Mucosa of descending colon (tissue), 3 donors: Measurements from ENCODE around the gene SLC7A5. TPM values are rescaled to one million over a fixed set of nuclear protein-coding genes. Genes with fewer than 3 reads are reported as not detected.
"Not testable (repeated sequence)": the region's sequence is repeated elsewhere in the genome, so short reads cannot be mapped to it uniquely, and the experiment has no call there.

Experiments
- ATAC-seq: fragments of 200-7000 bp; cut with Tn5 transposase; one replicate; pipeline ENCODE4 v1.9.1; 2020; ENCODE audit warnings: mild to moderate bottlenecking, moderate library complexity
- DNase-seq, 3 donors: peaks; one replicate each; pipeline ENCODE4 v3.0.0-alpha.2; 2020
- H3K36me3 ChIP-seq: fragments of 200-600 bp; one replicate; pipeline ENCODE4 v1.8.0; 2021; ENCODE audit warnings: low read depth, mild to moderate bottlenecking
- H3K4me1 ChIP-seq: fragments of 200-600 bp; one replicate; pipeline ENCODE4 v1.8.0; 2021; ENCODE audit warnings: low read depth, mild to moderate bottlenecking
- H3K4me3 ChIP-seq: fragments of 200-600 bp; one replicate; pipeline ENCODE4 v1.8.0; 2021; ENCODE audit warnings: mild to moderate bottlenecking
- H3K9me3 ChIP-seq: fragments of 200-600 bp; one replicate; pipeline ENCODE4 v1.8.0; 2021; ENCODE audit warnings: mild to moderate bottlenecking
- intact Hi-C, 2 donors: fragments of 100-400 bp; cut with DNase I in 1 of 2; cut with micrococcal nuclease in 1 of 2; formaldehyde crosslinking; loops; one replicate each; pipeline versions ENCODE4 v1.11.0 to v1.11.1; 2022; cut with DNase I, micrococcal nuclease
- total RNA-seq, 3 donors: library from RNA; stranded (reverse); fragmentation: NEBNext Ultra II Directional in 2 of 3; extraction: Animal tissue kit (Norgen Biotek cat#: 25700) in 2 of 3; gene quantifications; one replicate each; pipeline versions ENCODE4 v1.2.1 to v1.2.4, GENCODE V29; 2021 to 2023
- TF ChIP-seq, protein P1 (sequence below): fragments of 200-600 bp; IDR thresholded peaks from one replicate; pipeline ENCODE4 v1.8.0; 2022; ENCODE audit warnings: antibody characterized with exemption, mild to moderate bottlenecking
- donor health status: DM: no; HTN: no; CAD: no; lungs with moderate emphysema.
- donor health status: DM: no; HTN: no; CAD: no.
- donor health status: DM: no; HTN: yes; CAD: no.

Gene SLC7A5
- total RNA-seq, 3 donors from 2014 or later = 1.9 to 13.7 (median 8.1) TPM

DNA sequence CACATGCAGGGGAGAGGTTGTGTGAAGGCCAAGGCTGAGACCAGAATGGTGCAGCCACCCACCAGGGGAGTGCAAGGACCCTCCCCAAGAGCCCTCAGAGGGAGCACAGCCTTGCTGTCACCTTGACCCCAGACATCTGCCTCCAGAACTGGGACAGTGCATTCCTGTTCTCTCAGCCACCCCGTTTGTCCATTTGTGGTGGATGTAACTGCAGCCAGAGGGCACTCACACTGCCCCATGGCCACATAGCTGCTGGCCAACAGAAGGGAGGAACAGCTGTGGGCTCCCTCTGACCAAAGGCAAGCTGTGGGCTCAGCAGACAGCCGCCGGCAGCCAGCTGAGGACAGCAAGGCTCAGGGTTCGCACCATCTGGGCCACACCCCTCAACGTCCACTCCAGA, 53.7 kb downstream of the SLC7A5 start:
- H3K4me3 ChIP-seq = no peak overlapping the region
- H3K36me3 ChIP-seq = no peaks in the 10 kb centered on the region
- peaks cover 18% of the 10 kb centered on the region for H3K9me3 ChIP-seq
- no peak for ATAC-seq
- intact Hi-C loops = no loop called here
- TF ChIP-seq, protein P1, sequence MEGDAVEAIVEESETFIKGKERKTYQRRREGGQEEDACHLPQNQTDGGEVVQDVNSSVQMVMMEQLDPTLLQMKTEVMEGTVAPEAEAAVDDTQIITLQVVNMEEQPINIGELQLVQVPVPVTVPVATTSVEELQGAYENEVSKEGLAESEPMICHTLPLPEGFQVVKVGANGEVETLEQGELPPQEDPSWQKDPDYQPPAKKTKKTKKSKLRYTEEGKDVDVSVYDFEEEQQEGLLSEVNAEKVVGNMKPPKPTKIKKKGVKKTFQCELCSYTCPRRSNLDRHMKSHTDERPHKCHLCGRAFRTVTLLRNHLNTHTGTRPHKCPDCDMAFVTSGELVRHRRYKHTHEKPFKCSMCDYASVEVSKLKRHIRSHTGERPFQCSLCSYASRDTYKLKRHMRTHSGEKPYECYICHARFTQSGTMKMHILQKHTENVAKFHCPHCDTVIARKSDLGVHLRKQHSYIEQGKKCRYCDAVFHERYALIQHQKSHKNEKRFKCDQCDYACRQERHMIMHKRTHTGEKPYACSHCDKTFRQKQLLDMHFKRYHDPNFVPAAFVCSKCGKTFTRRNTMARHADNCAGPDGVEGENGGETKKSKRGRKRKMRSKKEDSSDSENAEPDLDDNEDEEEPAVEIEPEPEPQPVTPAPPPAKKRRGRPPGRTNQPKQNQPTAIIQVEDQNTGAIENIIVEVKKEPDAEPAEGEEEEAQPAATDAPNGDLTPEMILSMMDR = no peak
- no peak for DNase-seq
- H3K4me1 ChIP-seq = no peaks in the 10 kb centered on the region

DNA sequence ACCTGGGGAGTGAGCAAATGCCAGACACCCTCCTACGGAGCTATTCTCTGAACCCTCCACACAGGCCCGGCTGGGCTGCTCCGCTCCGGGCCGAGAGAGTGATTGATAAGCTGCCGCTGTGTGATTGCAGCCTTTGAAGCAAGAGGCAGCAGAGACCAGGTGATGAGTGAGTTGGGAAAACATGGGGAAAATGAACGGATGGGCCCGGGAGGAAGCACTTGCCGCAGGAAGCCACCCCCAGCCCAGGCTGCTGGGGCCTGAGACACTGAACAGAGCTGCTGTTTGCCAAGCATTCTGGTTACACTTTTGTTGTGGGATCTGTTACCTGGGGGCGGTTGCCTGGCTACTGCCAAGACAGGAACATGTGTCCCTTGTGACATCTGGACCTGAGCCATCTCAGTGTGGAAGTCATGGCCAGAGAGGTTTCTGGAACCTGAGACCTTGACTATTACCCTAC, 57.1 kb downstream of the SLC7A5 start:
- intact Hi-C loops = no loop called here
- Histone ChIP-seq H3K36me3 (no peaks in the 10 kb centered on the region), H3K4me1 (peaks cover 2% of the 10 kb centered on the region), H3K4me3 (no peak overlapping the region), H3K9me3 (peaks cover 9% of the 10 kb centered on the region)
- DNase-seq (no peak), ATAC-seq (no peak)
- TF ChIP-seq, protein P1 = no peak

DNA sequence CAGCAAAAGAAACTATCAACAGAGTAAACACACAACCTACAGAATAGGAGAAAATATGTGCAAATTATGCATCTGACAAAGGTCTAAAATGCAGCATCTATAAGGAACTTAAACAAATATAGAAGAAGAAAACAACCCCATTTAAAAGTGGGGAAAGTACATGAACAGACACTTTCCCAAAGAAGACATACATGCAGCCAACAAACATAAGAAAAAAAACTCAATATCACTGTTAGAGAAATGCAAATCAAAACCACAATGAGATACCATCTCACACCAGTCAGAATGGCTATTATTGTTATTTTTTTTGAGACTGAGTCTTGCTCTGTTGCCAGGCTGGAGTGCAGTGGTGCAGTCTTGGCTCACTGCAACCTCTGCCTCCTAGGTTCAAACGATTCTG, 57.9 kb downstream of the SLC7A5 start:
- peaks cover 10% of the 10 kb centered on the region for H3K4me1 ChIP-seq
- DNase-seq, H3K9me3 ChIP-seq, intact Hi-C loops, ATAC-seq, H3K4me3 ChIP-seq, H3K36me3 ChIP-seq: not testable (repeated sequence)

DNA sequence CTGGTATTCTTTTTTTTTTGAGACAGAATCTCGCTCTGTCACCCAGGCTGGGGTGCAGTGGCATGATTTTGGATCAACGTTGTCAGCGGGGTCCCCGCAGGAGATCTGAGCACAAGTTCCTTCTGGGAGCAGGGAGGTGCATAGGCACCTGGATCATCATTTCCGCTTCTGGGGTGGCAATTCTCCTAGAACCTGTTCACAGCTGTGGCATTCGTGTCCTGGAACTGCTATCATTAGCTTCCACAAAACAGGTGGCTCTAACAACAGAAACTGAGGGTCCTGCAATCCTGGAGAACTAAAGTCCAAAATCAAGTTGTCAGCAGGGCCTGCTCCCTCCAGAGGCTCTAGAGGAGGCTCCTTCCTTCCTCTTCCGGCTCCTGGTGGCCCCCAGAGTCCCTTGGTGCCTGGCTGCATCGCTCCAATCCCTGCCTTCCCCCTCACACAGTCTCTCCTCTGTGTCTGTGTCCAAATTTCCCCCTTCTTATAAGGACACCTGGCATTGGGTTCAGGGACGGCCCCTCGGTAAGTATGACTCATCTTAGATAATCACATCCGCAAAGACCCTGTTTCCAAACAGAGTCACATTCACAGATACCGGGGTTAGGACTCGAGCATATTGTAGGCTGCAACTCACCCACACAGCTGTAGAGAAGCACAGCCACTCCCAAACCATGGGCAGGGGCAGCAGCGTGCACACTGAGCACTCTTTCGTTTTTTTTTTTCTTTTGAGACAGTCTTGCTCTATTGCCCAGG, 60.0 kb downstream of the SLC7A5 start:
- H3K4me3 ChIP-seq = no peak overlapping the region
- H3K36me3 ChIP-seq = no peaks in the 10 kb centered on the region
- ATAC-seq (no peak), DNase-seq (no peak)
- TF ChIP-seq, protein P1 = no peak
- H3K9me3 ChIP-seq = no peaks in the 10 kb centered on the region
- intact Hi-C loops = no loop called here
- peaks cover 15% of the 10 kb centered on the region for H3K4me1 ChIP-seq

DNA sequence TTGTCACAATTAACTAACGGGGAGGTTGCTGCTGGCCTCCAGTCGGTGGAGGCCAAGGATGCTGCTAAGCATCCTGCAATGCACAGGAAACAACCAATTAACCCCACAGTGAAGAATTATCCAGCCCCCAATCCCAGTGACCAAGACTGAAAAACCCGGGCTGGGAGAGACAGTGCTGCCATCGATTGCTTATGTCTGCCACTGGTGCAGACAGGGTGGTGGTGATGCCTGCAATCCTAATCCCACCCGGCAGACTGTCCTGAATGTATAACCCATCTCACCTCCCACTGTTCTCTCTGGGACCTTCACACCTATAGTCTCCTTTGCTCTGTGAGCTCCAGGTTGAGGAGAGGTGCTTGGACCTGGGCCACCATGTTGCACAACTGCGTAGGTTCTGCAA, 61.2 kb downstream of the SLC7A5 start:
- Histone ChIP-seq H3K4me3 (no peak overlapping the region), H3K4me1 (peaks cover 15% of the 10 kb centered on the region), H3K36me3 (no peaks in the 10 kb centered on the region), H3K9me3 (no peaks in the 10 kb centered on the region)
- TF ChIP-seq, protein P1 = no peak
- DNase-seq (no peak), ATAC-seq (no peak)
- intact Hi-C loops = no loop called here

DNA sequence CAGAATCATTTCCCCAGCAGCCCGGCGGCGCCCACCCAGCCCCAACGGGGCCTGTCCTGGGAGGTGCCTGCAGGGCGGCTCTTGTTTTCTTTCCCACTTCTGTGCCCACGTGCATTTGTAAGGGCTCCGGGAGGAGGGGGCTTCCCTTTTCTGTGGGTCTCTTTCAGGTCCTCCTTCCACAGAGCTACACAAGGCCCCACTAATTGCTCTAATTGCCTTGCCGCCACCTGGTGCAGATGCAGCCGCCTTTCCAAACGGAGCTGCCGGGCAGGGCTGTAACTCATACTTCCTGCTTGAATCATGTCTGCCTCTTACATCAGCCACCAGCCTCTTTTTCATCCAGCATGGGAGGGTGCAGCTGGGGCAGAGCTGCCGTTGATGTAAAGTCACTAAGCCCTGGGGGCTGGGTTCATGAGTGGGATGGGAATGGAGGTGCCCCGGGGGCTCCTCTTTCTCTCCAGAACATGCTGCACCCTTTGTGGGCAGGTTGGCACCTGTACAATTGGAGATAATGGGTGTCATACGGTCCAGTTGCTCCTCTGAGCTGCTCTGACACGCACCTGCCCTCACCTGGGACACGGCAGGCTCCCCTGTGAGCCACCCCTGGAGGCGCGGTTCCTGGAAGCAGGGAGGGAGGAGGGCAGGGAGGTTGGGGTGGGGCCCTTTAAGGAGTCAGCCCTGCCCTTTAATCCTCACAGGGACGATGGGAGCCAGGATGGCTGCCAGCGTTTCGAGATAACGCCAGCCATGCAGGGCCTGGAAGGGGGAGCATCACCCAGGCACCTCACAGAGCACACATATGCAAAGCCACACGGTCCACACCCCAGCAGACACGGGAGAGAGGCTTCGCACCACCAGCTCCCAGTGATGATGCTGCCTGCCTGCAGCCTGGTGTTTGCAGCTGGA, 62.4 kb downstream of the SLC7A5 start:
- no peak overlapping the region for H3K4me3 ChIP-seq
- H3K36me3 ChIP-seq = no peaks in the 10 kb centered on the region
- DNase-seq = peak; percentile 63 to 77 (median 70)
- no peaks in the 10 kb centered on the region for H3K9me3 ChIP-seq
- TF ChIP-seq, protein P1 = no peak
- peak; percentile 85 for ATAC-seq
- intact Hi-C loops = no loop called here
- peaks cover 15% of the 10 kb centered on the region for H3K4me1 ChIP-seq
